HG02763 (cell line): ENCODE data around the gene SLC8A1.

Experiments
- ATAC-seq: cut with Tn5 transposase; IDR thresholded peaks from one replicate; pipeline ENCODE4 v1.9.1; 2021; ENCODE audit warnings: mild to moderate bottlenecking, moderate library complexity; ENCODE audit not compliant: unreplicated experiment

Gene SLC8A1

DNA sequence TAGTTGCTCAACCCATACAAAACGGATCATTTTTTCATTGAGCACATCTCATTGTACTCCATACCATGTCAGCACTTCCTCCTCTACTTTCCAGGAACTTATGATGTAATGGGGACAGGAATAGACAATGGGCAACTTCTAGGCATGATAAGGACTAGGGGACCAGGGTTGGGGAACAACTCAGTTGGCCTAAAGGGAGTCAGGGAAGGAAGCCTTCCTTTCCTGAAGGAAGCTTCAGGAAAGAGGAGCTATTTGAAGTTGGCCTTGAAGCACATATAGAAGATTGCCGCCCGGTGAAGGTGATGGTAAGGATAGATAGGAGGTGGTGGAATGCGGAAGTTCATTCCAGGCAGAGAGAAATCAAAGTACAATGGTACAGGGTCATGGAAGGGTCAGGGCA lies 283.9 kb downstream of the SLC8A1 start:
- no peak for ATAC-seq

DNA sequence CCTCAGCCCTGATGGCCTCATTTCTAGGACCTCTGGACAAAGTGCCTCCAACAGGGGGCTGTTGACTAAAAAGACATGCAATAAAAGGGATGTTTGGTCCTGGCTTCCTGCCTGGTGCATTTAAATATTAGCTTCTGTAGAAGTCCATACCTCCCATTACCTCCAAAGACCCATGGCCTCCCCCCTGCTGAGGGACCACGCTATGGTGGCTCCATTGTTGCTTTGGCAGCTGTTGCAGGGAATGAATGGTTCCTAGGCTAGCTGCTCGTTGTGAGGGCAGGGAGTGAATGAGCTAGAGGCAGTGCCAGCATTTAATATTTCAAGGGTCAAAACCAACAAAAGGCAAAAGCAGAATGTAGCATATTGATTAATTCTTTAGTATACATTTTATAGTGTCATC lies 285.9 kb downstream of the SLC8A1 start:
- no peak for ATAC-seq

GRCh38 chr2:40165509-40165844 lies 286.4 kb downstream of the SLC8A1 start:
- no peak for ATAC-seq

- ATAC-seq: no peak
Observed at GRCh38 chr2:40164736-40165508, 287.0 kb downstream of the SLC8A1 start.

DNA sequence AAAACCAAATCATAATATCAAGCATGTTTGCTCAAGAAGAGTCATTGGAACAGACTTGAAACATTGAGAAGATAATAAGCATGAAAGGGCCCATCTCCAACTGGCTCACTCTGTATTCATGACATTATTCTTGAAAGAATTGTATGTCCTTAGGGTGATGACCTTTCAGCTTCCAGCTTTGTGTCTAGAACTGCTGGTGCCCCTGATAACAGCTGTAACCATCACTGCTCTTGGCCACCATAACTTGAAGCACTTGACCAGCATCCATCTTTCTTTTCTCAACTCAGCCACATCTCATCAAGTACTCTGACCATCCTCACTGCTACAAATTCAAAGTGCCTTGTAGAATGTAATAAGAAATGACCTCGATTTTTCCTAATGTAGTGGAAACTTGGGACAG lies 289.9 kb downstream of the SLC8A1 start:
- no peak for ATAC-seq

GRCh38 chr2:40160751-40161218 lies 291.1 kb downstream of the SLC8A1 start:
- peak; percentile 45 for ATAC-seq

GRCh38 chr2:40159333-40159732 lies 292.6 kb downstream of the SLC8A1 start:
- ATAC-seq: no peak

DNA sequence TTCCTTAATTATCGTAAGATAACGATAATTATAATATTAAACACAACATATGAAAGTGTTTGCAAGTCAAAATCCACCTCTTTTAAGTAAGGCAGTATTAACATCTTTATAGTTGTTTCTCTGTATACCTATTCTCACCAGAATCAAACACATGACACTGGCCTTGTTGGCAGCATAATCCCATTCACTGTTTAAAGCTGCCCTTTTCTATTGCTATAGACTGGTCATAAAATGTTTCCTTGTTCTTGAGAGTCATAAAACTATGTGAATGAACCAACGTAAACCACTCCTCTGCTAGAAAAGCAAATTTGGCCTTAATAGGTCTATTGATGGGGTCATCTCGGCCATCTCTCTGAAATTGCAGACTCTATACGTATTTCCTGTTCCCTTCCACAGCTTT lies 293.1 kb downstream of the SLC8A1 start:
- no peak for ATAC-seq

DNA sequence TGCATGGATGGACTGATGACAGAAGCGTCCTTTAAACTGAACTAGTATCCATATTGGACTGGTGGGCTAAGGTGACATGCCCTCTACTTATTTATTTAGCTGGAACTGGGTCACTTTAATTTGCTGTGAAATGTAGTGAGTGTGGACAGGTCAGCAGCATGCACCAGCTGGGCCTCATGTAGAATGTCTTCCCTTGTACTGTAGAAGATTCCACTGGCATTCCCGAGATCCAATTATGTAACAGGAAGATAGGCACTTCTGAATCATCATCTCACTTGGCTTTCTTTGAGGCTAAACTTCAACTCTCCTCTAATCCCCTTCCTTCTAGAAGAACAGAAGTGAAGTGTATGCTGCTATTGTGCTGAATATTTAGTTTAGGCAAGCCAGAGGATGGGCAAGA lies 296.2 kb downstream of the SLC8A1 start:
- ATAC-seq: no peak

DNA sequence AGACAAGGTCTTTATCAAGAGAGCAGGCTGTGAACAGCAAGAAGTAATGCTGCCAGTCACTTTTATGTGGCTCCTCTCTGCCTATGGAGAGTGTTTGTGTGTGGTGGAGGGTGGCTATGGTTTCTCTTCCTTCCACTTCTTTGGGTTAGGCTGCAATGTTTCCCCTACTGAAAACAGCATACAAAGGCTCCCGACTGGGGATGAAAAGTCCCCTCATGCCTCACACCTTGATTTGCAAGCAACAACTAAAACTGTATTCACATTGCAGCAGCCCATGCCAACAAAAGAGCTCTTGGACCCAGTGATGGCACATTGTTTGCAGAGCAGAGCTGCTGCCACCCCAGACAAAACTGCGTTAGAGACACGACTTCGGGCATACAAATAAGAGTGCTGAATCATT lies 301.6 kb downstream of the SLC8A1 start:
- no peak for ATAC-seq

- no peak for ATAC-seq
Observed at GRCh38 chr2:40148334-40148733, 303.6 kb downstream of the SLC8A1 start.

GRCh38 chr2:40147360-40147759 lies 304.5 kb downstream of the SLC8A1 start:
- no peak for ATAC-seq

- ATAC-seq: no peak
Observed at GRCh38 chr2:40144022-40144421, 307.9 kb downstream of the SLC8A1 start.

GRCh38 chr2:40138314-40138713 lies 313.6 kb downstream of the SLC8A1 start:
- no peak for ATAC-seq

GRCh38 chr2:40131081-40131704 lies 320.7 kb downstream of the SLC8A1 start:
- ATAC-seq: no peak

DNA sequence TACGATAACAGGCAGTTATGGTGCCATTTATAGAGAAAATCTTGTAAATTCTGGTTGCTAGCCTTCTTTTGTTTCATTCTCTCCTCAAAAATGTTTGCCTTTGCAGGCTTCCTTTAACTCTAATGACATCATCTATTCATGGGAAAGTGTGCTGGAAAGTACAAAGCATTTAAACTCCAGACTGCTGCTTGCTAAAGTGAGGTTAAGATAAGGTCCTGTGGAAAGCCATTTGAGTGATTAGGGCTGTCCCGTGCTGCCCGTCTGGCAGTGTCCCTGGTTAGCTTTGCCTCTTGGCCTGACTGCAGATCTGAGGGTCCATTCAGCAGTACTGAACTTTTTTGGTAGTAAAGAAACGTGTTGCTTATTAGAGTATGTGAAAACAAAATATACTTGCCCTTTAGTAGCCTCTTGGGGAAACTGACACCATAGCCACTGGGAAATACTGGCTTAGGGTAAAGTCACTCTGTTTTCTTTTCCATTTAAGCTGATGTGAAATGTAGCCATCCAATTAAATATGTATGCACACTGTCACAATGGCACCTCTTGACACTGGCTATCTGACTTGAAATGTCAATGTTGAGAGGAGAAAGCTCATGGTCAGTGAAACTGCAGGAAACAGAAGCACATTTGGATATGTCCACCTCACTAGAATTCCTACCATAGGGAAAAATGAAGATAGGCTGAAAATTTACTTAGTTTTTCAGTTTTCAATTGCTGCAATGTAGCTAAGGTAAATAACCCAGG lies 321.5 kb downstream of the SLC8A1 start:
- ATAC-seq: no peak

- ATAC-seq: no peak
Observed at GRCh38 chr2:40129725-40130124, 322.2 kb downstream of the SLC8A1 start.

- ATAC-seq: no peak
Observed at GRCh38 chr2:40128796-40129195, 323.1 kb downstream of the SLC8A1 start.

DNA sequence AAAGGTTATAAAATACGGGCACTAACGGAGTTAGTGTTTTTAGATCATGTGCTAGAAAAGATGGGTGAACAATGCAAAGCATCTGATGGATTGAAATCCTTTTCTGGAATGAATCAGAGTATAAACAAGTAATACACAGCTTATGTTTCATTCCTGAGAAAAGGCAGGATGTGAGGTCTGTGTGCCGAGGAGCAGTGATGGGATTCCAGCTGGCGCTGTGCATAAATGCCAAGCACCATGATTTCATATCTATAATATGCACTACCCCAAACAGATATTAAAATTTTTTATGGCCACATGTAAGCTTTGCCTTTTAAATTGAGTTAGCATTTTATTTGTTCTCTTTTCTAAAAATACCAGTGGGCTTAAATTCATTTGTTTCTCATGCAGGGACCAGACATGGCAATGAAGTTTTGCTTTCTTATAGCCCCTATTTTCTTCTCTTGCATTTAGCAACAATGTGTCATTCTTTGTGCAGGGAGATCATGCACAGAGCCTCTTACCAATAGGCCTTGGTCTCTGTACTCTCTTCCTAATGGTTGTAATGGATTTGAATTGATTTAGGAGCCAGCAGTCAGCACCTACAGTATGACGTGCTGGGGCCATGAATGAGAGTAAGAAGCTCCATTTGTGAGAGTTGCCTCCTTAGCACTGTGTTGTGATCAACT lies 323.9 kb downstream of the SLC8A1 start:
- ATAC-seq: no peak

- ATAC-seq: no peak
Observed at GRCh38 chr2:40127146-40127545, 324.7 kb downstream of the SLC8A1 start.

GRCh38 chr2:40126006-40126405 lies 325.9 kb downstream of the SLC8A1 start:
- no peak for ATAC-seq
